ENCODE data around the gene UBE2C. TPM values are rescaled to one million over a fixed set of nuclear protein-coding genes. Genes with fewer than 3 reads are reported as not detected.

Gene UBE2C
- total and polyA plus RNA-seq, 2 of the 8 experiments (the other 6 are each of a cell fraction or from before 2014, with no cell fraction given), result 243 to 326 TPM

DNA sequence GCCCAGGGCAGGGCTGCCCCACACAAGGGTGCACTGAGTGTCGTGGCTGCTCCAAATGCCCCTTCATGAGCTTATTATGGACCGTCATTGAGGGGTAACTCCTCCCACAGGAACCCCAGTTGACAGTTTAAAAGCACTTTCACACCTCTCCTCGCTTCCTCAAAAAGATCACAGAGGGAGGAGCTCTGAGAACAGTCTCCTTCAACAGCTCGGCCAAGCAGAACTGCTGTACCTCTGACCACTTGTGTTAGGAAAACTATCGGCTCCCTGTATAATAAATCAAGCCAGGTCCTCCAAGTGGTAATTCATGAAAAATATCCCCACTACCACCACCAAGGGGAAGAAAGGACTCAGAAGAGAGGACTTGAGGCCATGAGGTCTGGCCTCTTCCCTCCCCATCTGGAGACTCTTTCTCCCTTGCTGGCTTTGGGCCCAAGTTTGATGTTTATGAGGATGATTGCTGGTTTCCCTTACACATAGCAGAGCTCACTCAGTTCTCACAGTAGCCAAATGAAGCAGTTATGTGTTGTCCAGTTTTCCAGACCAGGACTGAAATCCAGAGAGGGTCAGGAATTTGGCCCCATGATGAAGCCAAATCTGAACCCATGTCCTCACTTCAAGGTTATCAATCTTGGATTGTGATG is 29.8 kb downstream of the UBE2C start:
- Histone ChIP-seq H4K20me1 (replicated peaks in 1 of 2; ENCODE audit: control insufficient read depth in 1 of 2, insufficient read depth in 2 of 2, low read length in 2 of 2) (no peaks in the 10 kb centered on the region), H2BK15ac (ENCODE audit: low read length) (no peak overlapping the region), H3K79me1 (ENCODE audit: low read depth, low read length) (no peaks in the 10 kb centered on the region), H4K5ac (ENCODE audit: insufficient read length, low read depth, low read length) (no peak overlapping the region), H3K4me3 (ENCODE audit: extremely low read depth in 1 of 4, insufficient read depth in 2 of 4, low read depth in 3 of 4, low read length in 4 of 4) (no peak overlapping the region), H3K18ac (ENCODE audit: extremely low read depth, low read length) (no peak overlapping the region), H3K4ac (replicated peaks; ENCODE audit: insufficient read length, low read depth, low read length) (no peak overlapping the region), H3K4me2 (ENCODE audit: insufficient read depth in 1 of 2, low read depth in 2 of 2, low read length in 2 of 2) (no peak overlapping the region), H3K27ac (ENCODE audit: low read depth, low read length) (no peak overlapping the region), H2BK120ac (replicated peaks; ENCODE audit: low read depth, low read length) (no peak overlapping the region), H3K36me3 (ENCODE audit: control insufficient read depth in 2 of 4, insufficient read depth in 4 of 4, low read length in 3 of 4) (peaks cover 15 to 52% (median 28%) of the 10 kb centered on the region in 4 experiments), H3K27me3 (replicated peaks in 1 of 4; ENCODE audit: control insufficient read depth in 3 of 4, extremely low read depth in 1 of 4, insufficient read depth in 3 of 4, low read length in 3 of 4) (no peaks in the 10 kb centered on the region), H3K23me2 (ENCODE audit: low read depth, low read length) (no peaks in the 10 kb centered on the region), H2BK20ac (ENCODE audit: low read length) (no peak overlapping the region), H3K79me2 (ENCODE audit: control insufficient read depth in 1 of 2, insufficient read depth in 2 of 2, low read length in 2 of 2) (no peaks in the 10 kb centered on the region), H3K14ac (ENCODE audit: insufficient read length) (no peak overlapping the region), H3K23ac (ENCODE audit: insufficient read length) (no peak overlapping the region), H2AK5ac (ENCODE audit: low read depth, low read length) (no peak overlapping the region), H3K4me1 (replicated peaks in 1 of 4; ENCODE audit: control insufficient read depth in 3 of 4, insufficient read depth in 4 of 4, low read length in 3 of 4) (no peaks in the 10 kb centered on the region), H2BK5ac (ENCODE audit: low read depth, low read length) (no peak overlapping the region), H2AFZ (ENCODE audit: low read length) (no peak overlapping the region), H4K91ac (replicated peaks; ENCODE audit: insufficient read length, low read length) (no peak overlapping the region), H2BK12ac (ENCODE audit: low read depth, low read length) (no peak overlapping the region), H4K8ac (ENCODE audit: extremely low read depth, insufficient read depth, low read length) (no peak overlapping the region), H3K56ac (replicated peaks; ENCODE audit: insufficient read length, low read depth, low read length) (no peak overlapping the region), H3K9ac (replicated peaks in 1 of 4; ENCODE audit: extremely low read depth in 1 of 4, low read depth in 3 of 4, low read length in 3 of 4) (no peak overlapping the region), H3K9me3 (ENCODE audit: insufficient read depth in 2 of 2, low read depth in 1 of 2, low read length in 1 of 2) (no peaks in the 10 kb centered on the region)
- TF ChIP-seq CHD2 (IDR thresholded peaks at IDR 0.05; ENCODE audit: low read length) (no peak), ATF2 (IDR thresholded peaks at IDR 0.05; ENCODE audit: low read length) (no peak), RNF2 (IDR thresholded peaks at IDR 0.05; ENCODE audit: borderline replicate concordance, low read depth, low read length, missing control alignments, poor library complexity, severe bottlenecking) (no peak), NRF1 (IDR thresholded peaks at IDR 0.05; ENCODE audit: low read depth, low read length) (no peak)
- DNase-seq (ENCODE audit: low read depth in 1 of 2, low spot score in 2 of 2) (no peak), FAIRE-seq (no peak)
- ChIA-PET CTCF (ENCODE audit: partially characterized antibody) (interaction anchor here (0.7 to 2.1 kb wide), 5 partner anchors 32 to 121 kb away, joined by 3 to 5 read pairs (median 4); no protein-coding TSS in a partner anchor), POLR2A (ENCODE audit: partially characterized antibody) (interaction anchor here (0.7 to 13.8 kb wide), 13 partner anchors 7 to 111 kb away, joined by 3 to 178 read pairs (median 3); partner anchors contain the start of genes ACOT8, PCIF1, SNX21 and ZSWIM3)
- WGBS, 2 experiments (ENCODE audit: extremely low coverage in 1 of 2, insufficient coverage in 1 of 2, insufficient read length in 1 of 2, insufficient replicate concordance in 2 of 2, low coverage in 1 of 2, low lambda C conversion rate in 2 of 2, missing lambda C conversion rate in 1 of 2), result 90% methylated on average over 5 of the region's 5 CpGs; no CpG with 5 or more reads in 1 of the 2 experiments

All from H1 (cell line).